ENCODE results near the gene IFT81.
"Not testable (repeated sequence)": the region's sequence is repeated elsewhere in the genome, so short reads cannot be mapped to it uniquely, and the experiment has no call there.

The IFT81 gene

GRCh38 chr12:110205931-110206330 lies 81.8 kb downstream of the IFT81 start:
- DNase-seq (ENCODE audit: low read depth) = no peak

GRCh38 chr12:110211639-110212536 lies 87.7 kb downstream of the IFT81 start:
- DNase-seq (ENCODE audit: low read depth) = not testable (repeated sequence)

- no peak for DNase-seq (ENCODE audit: low read depth)
Measured at GRCh38 chr12:110217996-110218674, 94.0 kb downstream of the IFT81 start.

DNA sequence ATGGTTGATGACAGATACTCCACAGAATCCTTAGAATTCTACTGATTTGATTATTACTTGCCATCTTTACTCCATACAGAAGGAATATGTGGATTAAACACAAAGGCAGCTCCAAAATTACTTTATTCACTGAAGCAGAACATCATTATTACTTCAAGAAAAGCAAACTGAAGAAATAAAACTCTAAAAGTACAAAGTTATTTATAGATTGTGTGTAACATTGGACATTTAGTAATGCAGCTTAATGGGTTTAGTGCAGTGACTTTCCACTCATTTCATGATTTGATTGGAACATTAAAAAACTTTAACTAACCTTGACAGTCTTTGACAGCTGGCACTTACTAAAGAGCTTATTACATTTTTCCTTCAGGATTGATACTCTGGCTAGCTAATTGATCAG lies 97.9 kb downstream of the IFT81 start:
- no peak for DNase-seq (ENCODE audit: low read depth)

- DNase-seq (ENCODE audit: low read depth) = no peak
Measured at GRCh38 chr12:110222433-110222832, 98.3 kb downstream of the IFT81 start.

DNA sequence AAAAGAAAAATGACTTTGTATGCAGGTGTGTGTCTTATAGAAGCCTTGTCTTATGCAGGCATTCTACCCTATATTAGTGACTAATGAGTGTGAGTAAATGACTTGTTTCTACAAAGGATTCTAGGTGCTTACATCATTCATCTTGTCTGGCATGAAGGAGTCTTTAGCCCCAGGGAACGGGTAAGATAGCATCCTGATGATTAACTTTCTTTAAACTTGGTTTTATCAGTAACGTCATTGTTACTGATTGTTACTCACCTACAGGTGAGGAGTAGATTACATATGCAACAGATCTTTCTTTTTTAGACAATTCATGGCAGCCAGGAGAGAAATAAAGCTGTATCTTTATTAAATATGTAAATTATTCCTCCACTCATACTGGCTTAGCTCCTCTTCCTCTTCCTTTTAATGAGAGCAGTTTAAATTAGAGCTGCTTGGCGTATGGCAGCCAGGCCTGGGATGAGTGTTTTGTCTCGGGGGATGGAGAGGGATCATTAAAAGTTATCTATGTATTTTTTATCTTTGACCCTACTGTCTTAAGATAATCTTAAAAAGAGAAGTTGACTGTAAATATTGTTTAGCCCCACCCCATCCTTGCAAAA lies 99.7 kb downstream of the IFT81 start:
- no peak for DNase-seq (ENCODE audit: low read depth)

GRCh38 chr12:110224379-110225304 lies 100.5 kb downstream of the IFT81 start:
- DNase-seq (ENCODE audit: low read depth) = no peak

- no peak for DNase-seq (ENCODE audit: low read depth)
Measured at GRCh38 chr12:110227138-110227537, 103.0 kb downstream of the IFT81 start.

DNA sequence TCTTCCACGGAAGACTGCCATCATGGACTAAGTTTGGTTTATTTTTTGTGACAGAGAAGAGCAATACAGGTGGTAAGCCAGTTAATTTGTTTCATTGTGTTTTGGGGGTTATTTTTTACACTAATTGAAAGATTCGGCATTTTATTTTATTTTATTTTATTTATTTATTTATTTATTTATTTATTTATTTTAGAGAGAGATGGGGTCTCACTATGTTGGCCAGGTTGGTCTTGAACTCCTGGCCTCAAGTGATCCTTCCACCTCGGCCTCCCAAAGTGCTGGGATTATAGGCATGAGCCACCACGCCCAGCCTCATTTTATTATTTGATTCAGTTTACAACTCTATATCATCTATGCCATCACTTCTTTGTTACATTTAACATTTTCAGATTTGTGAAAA lies 104.2 kb downstream of the IFT81 start:
- not testable (repeated sequence) for DNase-seq (ENCODE audit: low read depth)

DNA sequence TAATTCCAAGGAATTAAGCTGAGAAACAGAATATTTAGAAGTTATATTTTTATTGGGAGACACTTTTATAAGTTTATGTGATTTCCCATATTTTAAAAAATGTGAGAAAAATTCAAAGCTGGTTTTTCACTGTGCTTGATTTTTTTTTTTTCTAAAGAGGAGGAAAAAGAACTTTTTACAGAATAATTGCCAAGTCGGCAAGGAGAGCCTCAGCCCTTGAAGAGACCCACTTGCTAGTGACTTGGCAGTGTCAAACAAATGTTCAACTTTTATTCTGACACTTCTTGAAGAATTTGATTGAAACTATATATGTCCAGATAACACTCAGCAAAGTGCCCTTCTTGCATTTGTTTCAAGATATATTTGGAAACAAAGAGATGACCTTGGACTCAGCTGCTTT lies 104.6 kb downstream of the IFT81 start:
- DNase-seq (ENCODE audit: low read depth) = no peak

DNA sequence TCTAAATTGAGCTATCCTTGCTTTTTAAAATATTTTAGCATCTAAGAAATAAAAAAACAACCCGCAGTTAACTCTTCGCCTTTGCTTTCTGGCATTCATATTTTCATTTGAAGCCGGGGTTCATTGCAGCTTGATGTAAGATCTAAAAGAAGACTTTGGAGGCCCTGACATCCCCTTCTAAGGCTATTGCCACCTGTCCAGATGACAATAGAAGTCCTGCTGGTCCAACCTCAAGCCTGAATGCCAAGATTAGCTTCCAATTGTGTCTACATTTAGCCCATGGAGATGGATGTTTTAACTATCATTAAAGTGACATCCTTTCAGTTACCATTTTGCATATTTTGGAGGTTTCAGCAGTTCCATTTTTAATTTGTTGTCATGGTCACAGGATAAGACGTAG lies 105.3 kb downstream of the IFT81 start:
- DNase-seq (ENCODE audit: low read depth) = no peak

DNA sequence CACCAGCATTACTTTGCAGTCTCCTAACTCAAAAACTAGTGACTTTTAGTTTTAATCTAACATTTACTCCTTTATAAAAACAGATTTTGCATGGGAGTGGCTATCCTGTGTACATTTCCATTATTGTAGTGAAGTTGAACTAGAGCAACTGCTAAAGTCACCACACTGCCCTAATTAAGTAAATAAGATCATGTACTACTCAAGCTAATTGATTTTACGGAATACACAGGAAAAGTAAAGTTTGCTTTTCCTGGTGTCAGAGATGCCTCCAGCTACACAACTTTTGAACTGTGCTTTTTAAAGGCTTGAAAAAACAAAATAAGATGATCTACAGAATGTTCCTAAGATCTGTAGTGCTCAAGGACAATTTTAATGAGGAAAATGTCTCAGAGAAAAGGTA lies 106.5 kb downstream of the IFT81 start:
- DNase-seq (ENCODE audit: low read depth) = no peak

- DNase-seq (ENCODE audit: low read depth) = no peak
Measured at GRCh38 chr12:110233212-110233903, 109.2 kb downstream of the IFT81 start.

- DNase-seq (ENCODE audit: low read depth) = no peak
Measured at GRCh38 chr12:110234331-110234751, 110.2 kb downstream of the IFT81 start.

GRCh38 chr12:110234755-110235154 lies 110.6 kb downstream of the IFT81 start:
- no peak for DNase-seq (ENCODE audit: low read depth)

- DNase-seq (ENCODE audit: low read depth) = no peak
Measured at GRCh38 chr12:110235383-110235782, 111.2 kb downstream of the IFT81 start.

DNA sequence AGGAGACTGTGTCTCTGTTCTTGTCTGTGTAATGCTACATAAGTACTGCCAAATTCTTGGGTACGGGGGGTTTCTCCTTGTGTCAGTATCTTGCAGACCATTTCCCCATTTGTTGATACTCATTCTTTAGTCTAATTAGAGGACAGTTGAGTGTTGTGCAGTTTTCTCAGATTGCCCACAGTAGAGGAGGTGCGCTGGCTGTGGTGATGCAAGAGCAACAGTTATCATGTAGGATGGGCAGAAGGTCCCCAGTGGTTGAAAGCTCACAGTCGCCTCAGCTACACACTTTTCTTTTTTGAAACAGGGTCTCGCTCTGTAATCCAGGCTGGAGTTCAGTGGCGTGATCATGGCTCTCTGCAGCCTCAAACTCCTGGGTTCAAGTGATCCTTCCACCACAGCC lies 119.1 kb downstream of the IFT81 start:
- no peak for DNase-seq (ENCODE audit: low read depth)

DNA sequence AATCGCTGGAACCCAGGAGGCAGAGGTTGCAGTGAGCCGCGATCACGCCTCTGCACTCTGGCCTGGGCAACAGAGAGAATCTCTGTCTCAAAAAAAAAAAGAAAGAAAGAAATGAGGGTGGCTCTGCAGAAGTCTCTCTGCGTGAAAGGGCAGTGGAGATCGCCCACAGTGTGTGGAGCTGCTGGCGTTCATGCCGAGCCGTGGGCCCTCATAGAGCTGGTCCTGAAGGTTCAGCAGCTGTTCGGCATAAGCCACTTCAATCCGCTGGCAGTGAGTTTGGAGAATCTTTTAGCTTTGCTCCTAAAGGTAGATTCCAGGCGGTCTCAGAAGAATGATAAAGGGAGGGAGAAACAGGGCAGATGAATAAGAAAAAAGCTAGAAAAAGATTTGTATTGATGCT lies 120.2 kb downstream of the IFT81 start:
- no peak for DNase-seq (ENCODE audit: low read depth)

DNA sequence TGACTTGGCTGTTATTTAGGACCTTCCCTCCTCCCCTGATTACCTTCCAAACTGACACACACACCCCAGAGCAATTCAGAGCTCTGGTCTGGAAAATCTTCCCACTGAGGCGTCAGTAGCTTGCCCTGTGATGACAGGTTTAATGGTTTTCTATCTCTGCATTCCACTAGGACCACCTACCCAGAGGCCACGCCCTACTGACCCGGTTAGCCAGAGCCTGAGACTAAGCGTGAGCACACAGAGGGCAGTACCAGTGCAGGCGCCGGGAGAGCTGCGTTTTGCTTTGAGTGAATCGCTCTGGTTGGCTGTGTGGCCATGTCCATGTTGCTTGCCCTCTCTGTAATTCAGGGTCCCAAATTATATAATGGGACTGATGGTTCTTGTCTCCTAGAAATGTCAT lies 120.7 kb downstream of the IFT81 start:
- DNase-seq (ENCODE audit: low read depth) = no peak

- DNase-seq (ENCODE audit: low read depth) = peak; percentile 4
Measured at GRCh38 chr12:110245369-110245772, 121.2 kb downstream of the IFT81 start.

DNA sequence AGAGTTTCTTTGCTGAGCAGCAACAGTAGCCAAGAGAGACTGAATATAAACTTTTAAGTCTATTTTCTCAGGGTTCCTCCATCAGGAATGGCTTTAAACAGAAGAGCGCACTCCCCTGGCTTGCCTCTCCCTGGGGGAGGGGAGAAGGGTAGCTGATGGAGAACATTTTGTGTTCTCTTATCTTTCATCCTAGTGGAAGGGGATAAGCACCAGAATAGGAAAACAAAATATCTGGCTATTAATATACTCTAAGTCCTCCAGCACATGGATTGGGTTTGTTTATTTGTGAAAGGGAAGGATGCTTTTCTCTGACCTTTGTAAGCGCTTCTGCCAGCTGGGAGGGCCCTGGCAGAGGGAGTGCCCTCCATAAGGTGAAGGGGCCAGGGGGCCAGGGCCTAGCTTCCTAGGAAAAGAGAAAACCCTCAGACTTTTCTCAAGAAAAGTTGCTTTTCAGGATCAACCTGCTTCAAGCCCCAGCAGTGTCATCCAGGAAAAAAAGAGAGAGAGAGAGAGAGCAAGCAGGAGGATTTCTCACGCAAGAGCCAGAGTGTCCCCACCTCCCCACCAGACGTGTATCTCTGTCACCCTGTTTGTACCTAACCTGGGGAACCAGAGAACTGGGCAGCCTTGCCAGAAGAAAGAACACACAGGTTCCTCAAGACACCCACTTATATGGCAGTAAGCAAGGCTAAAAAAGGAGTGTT lies 122.6 kb downstream of the IFT81 start:
- no peak for DNase-seq (ENCODE audit: low read depth)
